Transverse colon (tissue), 4 donors: ENCODE results near the gene CENPQ.

Experiments
- EP300 ChIP-seq: sonication (generic); formaldehyde crosslinking; IDR thresholded peaks from one replicate; pipeline ENCODE4 v1.6.1; 2017; ENCODE audit warnings: antibody characterized with exemption, low read depth
- POLR2A ChIP-seq: fragments of 450-650 bp; IDR thresholded peaks from one replicate; pipeline ENCODE4 v1.6.1; 2016; ENCODE audit warnings: antibody characterized with exemption, mild to moderate bottlenecking, moderate library complexity
- POLR2AphosphoS5 ChIP-seq, 3 donors: sonication (generic); formaldehyde crosslinking; IDR thresholded peaks; one replicate each; pipeline ENCODE4 v1.6.1; 2016; ENCODE audit warnings: antibody characterized with exemption in 3 of 3
- TF ChIP-seq, protein P1 (sequence below), 5 experiments: fragments of 200-600 bp in 3 of 5; fragments of 450-650 bp in 2 of 5; sonication (generic) in 3 of 5; IDR thresholded peaks; 1 replicate in 2 of 5; 2 replicates in 3 of 5; pipeline ENCODE4 v1.5.1; 2016 to 2017; ENCODE audit warnings: antibody characterized with exemption in 5 of 5, inconsistent platforms in 3 of 5, mild to moderate bottlenecking in 2 of 5, moderate library complexity in 1 of 5

GRCh38 chr6:49499623-49500022, 36.5 kb downstream of the CENPQ start, which contains the start of gene GLYATL3:
- TF ChIP-seq POLR2A (no peak), POLR2AphosphoS5 (IDR thresholded peaks at IDR 0.05) (no peak), EP300 (no peak)
- TF ChIP-seq, protein P1, sequence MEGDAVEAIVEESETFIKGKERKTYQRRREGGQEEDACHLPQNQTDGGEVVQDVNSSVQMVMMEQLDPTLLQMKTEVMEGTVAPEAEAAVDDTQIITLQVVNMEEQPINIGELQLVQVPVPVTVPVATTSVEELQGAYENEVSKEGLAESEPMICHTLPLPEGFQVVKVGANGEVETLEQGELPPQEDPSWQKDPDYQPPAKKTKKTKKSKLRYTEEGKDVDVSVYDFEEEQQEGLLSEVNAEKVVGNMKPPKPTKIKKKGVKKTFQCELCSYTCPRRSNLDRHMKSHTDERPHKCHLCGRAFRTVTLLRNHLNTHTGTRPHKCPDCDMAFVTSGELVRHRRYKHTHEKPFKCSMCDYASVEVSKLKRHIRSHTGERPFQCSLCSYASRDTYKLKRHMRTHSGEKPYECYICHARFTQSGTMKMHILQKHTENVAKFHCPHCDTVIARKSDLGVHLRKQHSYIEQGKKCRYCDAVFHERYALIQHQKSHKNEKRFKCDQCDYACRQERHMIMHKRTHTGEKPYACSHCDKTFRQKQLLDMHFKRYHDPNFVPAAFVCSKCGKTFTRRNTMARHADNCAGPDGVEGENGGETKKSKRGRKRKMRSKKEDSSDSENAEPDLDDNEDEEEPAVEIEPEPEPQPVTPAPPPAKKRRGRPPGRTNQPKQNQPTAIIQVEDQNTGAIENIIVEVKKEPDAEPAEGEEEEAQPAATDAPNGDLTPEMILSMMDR (IDR thresholded peaks at IDR 0.05) = no peak
